AG09309 (cell line): Measurements from ENCODE around the gene SEM1.

Source experiments
- DNase-seq: peaks from one replicate; pipeline ENCODE4 v3.0.0-alpha.2; 2010; ENCODE audit warnings: low read depth
- H3K4me3 ChIP-seq: 2 replicates; pipeline ENCODE4 v1.5.1; 2011; ENCODE audit warnings: mild to moderate bottlenecking, low read depth, low read length, moderate library complexity; ENCODE audit not compliant: control insufficient read depth
- TF ChIP-seq, protein P1 (sequence below): IDR thresholded peaks from 2 replicates; pipeline ENCODE4 v1.5.1; 2011; ENCODE audit warnings: mild to moderate bottlenecking, low read depth, low read length, inconsistent platforms; ENCODE audit not compliant: insufficient read depth, control insufficient read depth; ENCODE audit errors: missing control alignments

SEM1 gene

DNA sequence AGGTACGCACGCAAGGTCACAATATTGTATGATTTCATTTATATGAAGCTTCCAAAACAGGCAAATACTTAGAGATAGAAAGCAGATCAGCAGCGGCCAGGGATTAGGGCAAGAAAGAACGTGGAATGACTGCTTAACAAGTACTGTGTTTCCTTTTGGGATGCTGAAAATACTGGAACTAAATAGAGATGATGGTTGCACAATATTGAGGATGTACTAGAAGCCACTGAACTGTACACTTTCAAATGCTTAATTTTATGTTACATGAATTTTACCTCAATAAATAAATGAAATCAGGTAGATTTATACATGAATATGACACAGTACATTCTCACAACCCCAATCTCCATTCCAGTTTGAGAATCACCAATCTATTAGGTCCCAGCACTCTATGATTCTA is 15.6 kb downstream of the SEM1 start:
- H3K4me3 ChIP-seq: no peak overlapping the region
- TF ChIP-seq, protein P1, sequence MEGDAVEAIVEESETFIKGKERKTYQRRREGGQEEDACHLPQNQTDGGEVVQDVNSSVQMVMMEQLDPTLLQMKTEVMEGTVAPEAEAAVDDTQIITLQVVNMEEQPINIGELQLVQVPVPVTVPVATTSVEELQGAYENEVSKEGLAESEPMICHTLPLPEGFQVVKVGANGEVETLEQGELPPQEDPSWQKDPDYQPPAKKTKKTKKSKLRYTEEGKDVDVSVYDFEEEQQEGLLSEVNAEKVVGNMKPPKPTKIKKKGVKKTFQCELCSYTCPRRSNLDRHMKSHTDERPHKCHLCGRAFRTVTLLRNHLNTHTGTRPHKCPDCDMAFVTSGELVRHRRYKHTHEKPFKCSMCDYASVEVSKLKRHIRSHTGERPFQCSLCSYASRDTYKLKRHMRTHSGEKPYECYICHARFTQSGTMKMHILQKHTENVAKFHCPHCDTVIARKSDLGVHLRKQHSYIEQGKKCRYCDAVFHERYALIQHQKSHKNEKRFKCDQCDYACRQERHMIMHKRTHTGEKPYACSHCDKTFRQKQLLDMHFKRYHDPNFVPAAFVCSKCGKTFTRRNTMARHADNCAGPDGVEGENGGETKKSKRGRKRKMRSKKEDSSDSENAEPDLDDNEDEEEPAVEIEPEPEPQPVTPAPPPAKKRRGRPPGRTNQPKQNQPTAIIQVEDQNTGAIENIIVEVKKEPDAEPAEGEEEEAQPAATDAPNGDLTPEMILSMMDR: no peak
- DNase-seq: no peak

DNA sequence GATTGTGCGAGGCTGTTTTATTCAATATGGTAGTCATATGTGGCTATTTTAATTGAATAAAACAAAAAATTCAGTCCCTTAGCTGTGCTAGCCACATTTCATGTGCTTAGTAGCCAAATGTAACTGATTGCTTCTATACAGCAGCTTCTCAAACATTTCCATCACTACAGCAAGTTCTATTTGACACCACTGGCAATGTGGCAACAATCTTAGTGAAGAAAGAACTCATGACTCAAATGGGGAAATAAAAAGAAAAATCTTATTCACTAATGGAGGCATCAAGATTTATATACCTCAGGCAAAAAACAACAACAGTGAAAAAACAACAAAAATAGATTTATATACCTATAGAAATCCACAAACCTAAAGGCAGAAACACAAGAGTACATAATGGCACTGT is 17.9 kb downstream of the SEM1 start:
- no peak overlapping the region for H3K4me3 ChIP-seq
- no peak for DNase-seq
- TF ChIP-seq, protein P1: no peak

DNA sequence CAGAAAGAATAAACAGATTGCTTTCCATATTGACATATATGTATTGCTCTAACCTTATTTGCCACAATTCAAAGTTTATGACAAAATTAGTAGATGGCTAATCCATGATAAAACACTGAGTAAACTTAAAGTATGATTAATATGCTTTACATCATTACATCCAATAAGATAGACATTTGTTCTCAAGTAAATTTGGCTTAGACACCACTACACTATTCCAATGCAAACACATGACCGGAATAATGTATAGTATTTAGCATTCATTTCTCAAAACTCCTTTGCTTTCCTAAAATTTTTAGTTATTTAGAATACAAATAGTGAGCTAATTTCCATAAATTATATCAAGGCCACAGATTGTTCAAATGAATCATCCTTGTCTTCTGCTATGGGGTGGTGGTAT is 20.2 kb downstream of the SEM1 start:
- TF ChIP-seq, protein P1: no peak
- no peak overlapping the region for H3K4me3 ChIP-seq
- DNase-seq: no peak

DNA sequence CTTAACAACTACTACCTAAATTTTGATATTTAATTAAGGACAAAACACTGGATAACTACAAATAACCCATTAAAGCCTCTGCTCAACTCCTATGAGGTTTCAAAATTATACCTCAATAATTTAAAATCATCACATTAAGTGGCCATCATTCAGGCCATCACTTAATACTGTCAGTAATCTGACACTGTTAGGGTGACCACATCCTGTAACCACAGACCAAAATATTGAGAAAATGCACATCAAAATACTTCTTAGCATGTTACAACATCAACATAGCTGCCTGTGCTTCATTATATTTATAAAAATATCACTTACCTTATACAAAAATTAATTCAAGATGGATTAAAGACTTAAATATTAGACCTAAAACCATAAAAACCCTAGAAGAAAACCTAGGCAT is 23.3 kb downstream of the SEM1 start:
- H3K4me3 ChIP-seq: no peak overlapping the region
- TF ChIP-seq, protein P1: no peak
- DNase-seq: peak; percentile 11

DNA sequence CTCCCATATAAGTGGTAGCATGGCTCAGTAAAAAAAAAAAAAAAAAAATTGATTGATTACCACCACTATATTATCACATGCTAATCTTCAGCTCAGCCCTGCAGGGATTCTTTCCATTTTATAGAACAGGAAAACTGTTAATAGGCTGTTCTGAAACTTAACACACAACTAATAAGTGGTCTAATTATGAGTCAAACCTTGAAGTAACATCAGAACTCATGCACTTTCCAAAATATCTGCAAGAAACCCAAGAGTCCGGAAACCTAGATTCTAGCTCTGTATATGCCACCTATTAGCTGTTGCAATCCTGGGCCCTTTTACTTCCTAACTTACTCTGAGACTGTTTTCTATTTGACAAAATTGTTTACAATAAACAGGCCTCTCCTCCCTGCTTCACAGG is 23.9 kb downstream of the SEM1 start:
- no peak overlapping the region for H3K4me3 ChIP-seq
- TF ChIP-seq, protein P1: no peak
- DNase-seq: no peak

DNA sequence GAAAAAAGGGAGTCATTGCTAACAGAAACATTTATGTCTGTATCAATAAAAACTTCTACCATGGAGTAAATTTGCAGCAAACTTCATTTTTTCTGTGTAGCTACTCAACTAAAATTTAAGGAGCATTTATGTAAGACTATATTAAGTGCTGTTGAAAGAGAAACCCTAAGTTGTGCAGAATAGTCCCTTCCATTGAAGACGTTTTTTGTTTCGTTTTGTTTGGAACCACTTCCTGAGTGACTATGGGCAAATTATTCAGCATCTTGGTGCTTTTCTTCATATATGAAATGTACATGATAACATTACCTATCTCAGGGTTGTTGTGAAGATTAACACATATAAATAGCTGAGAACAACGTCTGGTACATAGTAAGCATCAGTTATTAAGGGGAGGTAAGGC is 24.3 kb downstream of the SEM1 start:
- no peak for DNase-seq
- TF ChIP-seq, protein P1: no peak
- no peak overlapping the region for H3K4me3 ChIP-seq

DNA sequence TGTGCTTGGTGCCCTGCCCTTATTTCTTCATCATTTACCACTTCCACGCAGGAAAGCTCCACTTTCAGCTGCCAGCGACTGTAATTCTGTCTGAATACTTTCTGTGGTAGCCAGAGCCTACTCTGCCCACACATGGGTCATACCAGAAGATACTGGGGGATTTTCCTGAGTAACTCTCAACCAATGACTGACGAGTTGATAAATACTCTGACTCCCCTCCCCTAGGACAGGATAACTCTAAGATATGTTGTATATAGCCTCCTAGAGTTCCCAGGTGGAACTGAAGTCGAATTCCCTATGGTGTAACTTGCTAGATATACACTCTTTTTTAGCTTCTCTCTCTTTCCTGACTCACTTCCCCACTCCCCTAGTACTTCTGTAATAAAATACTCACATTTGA is 29.8 kb downstream of the SEM1 start:
- DNase-seq: no peak
- TF ChIP-seq, protein P1: no peak
- no peak overlapping the region for H3K4me3 ChIP-seq
